ENCODE data around the gene ADAM10. TPM values are rescaled to one million over a fixed set of nuclear protein-coding genes. Genes with fewer than 3 reads are reported as not detected.

Gene ADAM10, protein sequence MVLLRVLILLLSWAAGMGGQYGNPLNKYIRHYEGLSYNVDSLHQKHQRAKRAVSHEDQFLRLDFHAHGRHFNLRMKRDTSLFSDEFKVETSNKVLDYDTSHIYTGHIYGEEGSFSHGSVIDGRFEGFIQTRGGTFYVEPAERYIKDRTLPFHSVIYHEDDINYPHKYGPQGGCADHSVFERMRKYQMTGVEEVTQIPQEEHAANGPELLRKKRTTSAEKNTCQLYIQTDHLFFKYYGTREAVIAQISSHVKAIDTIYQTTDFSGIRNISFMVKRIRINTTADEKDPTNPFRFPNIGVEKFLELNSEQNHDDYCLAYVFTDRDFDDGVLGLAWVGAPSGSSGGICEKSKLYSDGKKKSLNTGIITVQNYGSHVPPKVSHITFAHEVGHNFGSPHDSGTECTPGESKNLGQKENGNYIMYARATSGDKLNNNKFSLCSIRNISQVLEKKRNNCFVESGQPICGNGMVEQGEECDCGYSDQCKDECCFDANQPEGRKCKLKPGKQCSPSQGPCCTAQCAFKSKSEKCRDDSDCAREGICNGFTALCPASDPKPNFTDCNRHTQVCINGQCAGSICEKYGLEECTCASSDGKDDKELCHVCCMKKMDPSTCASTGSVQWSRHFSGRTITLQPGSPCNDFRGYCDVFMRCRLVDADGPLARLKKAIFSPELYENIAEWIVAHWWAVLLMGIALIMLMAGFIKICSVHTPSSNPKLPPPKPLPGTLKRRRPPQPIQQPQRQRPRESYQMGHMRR
- total RNA-seq (2022) (407 and 474 TPM in 2 replicates), Bru-seq, nascent RNA (percentile 97 among the genes with signal in this experiment), BruChase-seq, experiment 1, labeled RNA remaining after a 6-hour chase (percentile 95 among the genes with signal in this experiment), BruChase-seq, experiment 2, labeled RNA remaining after a 2-hour chase (percentile 91 among the genes with signal in this experiment)
- long read RNA-seq, full-length matches to known transcripts: 185 of 264 reads
- long read RNA-seq, partial matches to known transcripts: 27 of 264 reads
- long read RNA-seq, other reads (novel, unspliced or antisense): 52 of 264 reads

DNA sequence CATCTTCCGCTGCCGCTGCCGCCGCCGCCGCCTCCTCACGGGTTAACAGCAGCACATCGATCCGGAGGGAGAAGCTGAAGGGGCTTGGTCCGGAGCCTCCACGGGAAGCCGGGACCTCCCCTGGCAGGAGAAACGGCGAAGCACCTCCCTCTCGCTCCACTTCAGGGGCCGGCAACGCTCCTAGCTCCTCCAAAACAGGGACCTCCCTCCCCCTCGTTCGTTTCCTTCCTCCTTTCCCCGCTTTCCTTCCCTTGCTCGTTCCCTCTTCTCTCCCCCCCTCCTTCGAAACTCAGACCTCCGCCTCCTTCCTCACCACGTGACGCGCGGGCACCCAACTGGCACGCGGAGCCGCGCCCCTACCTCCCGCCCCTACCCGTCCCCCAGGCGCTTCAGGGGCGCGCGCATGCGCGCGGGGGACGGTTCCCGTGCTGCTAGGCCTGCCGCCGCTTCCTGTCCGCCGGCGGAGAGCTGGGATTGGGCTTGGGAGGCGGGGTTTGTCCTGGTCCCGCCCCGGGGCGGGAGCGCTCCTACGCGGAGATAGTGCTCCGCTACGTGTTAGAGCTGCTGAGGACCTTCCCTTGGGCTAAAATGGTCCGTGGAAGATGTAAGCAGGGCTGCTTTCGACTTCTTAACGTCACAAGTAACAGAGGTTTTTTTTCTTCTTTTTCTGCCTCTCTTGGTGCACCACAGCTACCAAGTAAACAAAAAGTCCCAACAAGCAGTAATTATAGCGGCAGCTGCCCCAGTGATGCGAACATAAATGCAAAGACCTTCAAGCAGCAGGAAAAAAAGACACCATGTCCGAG is at the start of gene ADAM10:
Gene ADAM10 (minus strand): TSS at position 176 of the 806 bp plus-strand sequence. CDS start 173 bp downstream, at position 3.
- intact Hi-C loops (cut with micrococcal nuclease; ENCODE audit: unreplicated experiment): loop anchor here (5.0 to 10.0 kb wide), 2 partner anchors 285 to 477 kb away; no protein-coding TSS in a partner anchor
- H3K27me3 Mint-ChIP-seq (ENCODE audit: unreplicated experiment): no peaks in the 10 kb centered on the region
- peaks cover 26% of the 10 kb centered on the region for H3K36me3 Mint-ChIP-seq (ENCODE audit: insufficient read depth, unreplicated experiment)
- CTCF ChIA-PET: interaction anchor here (0.6 to 1.5 kb wide), 16 partner anchors 9 to 1376 kb away, joined by 3 to 17 read pairs (median 3); partner anchors contain the start of genes GCNT3 and MINDY2
- peak; percentile 99 for DNase-seq
- no TSS peak for BruUV-seq (replicated peaks)
- TF ChIP-seq, protein P1, sequence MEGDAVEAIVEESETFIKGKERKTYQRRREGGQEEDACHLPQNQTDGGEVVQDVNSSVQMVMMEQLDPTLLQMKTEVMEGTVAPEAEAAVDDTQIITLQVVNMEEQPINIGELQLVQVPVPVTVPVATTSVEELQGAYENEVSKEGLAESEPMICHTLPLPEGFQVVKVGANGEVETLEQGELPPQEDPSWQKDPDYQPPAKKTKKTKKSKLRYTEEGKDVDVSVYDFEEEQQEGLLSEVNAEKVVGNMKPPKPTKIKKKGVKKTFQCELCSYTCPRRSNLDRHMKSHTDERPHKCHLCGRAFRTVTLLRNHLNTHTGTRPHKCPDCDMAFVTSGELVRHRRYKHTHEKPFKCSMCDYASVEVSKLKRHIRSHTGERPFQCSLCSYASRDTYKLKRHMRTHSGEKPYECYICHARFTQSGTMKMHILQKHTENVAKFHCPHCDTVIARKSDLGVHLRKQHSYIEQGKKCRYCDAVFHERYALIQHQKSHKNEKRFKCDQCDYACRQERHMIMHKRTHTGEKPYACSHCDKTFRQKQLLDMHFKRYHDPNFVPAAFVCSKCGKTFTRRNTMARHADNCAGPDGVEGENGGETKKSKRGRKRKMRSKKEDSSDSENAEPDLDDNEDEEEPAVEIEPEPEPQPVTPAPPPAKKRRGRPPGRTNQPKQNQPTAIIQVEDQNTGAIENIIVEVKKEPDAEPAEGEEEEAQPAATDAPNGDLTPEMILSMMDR (IDR thresholded peaks at IDR 0.05; ENCODE audit: unreplicated experiment): no peak
- no peaks in the 10 kb centered on the region for H3K9me3 Mint-ChIP-seq (ENCODE audit: low read depth, unreplicated experiment)
- peak within 1 kb of the TSS; percentile 88 for H3K4me3 Mint-ChIP-seq (ENCODE audit: low read depth, unreplicated experiment)
- peak within 1 kb of the TSS; percentile 87 for H3K27ac Mint-ChIP-seq (ENCODE audit: unreplicated experiment)
- peaks cover 5% of the 10 kb centered on the region for H3K4me1 Mint-ChIP-seq (ENCODE audit: low read depth, unreplicated experiment)

DNA sequence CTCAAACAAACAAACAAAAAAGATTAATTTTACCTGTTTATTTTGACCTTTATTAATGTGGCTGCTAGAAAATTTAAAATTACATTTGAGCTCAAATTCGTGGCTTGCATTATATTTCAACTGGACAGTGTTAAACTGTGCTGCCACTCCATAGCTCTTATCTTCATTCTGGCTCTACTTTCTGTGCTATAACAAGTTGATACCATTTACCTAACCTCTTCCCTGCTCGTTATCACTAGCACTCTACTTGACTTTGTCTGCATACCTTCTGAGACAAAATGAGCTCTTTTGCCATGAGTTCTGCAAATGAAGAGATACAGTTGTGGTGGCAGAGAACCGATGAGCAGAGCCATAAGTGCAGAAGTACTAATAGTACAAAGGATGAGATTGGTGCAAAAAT is 48.0 kb upstream of the ADAM10 start:
- no peaks in the 10 kb centered on the region for H3K9me3 Mint-ChIP-seq (ENCODE audit: low read depth, unreplicated experiment)
- peaks cover 57% of the 10 kb centered on the region for H3K36me3 Mint-ChIP-seq (ENCODE audit: insufficient read depth, unreplicated experiment)
- no peak for DNase-seq
- H3K4me3 Mint-ChIP-seq (ENCODE audit: low read depth, unreplicated experiment): no peak overlapping the region
- intact Hi-C loops (cut with micrococcal nuclease; ENCODE audit: unreplicated experiment): no loop called here
- no peaks in the 10 kb centered on the region for H3K27me3 Mint-ChIP-seq (ENCODE audit: unreplicated experiment)
- no peak overlapping the region for H3K27ac Mint-ChIP-seq (ENCODE audit: unreplicated experiment)
- H3K4me1 Mint-ChIP-seq (ENCODE audit: low read depth, unreplicated experiment): peaks cover 47% of the 10 kb centered on the region
- CTCF ChIA-PET: no interaction called here
- TF ChIP-seq, protein P1 (IDR thresholded peaks at IDR 0.05; ENCODE audit: unreplicated experiment): no peak
- no TSS peak for BruUV-seq (replicated peaks)

DNA sequence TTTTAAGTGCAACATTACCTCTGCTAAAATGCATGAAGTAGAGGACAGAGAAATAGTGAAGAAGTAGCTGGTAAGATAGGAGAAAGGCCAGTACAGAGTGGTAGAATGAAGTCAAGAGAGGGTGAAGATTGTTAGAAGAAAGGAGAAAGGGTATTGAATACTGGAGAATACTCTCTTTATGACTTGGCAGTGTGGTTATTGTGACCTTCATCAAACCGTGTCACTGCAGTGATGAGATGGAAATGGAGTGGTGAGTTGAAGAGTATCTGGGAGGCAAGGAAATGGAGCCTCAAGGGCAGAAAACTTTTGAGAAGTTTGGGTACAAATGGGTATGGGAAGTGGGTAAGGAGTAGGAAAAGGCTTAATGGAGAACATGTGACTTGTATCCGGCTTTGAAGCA is 46.3 kb upstream of the ADAM10 start:
- Mint-ChIP-seq H3K9me3 (ENCODE audit: low read depth, unreplicated experiment) (no peaks in the 10 kb centered on the region), H3K27ac (ENCODE audit: unreplicated experiment) (peak overlapping the region; percentile 73), H3K36me3 (ENCODE audit: insufficient read depth, unreplicated experiment) (peaks cover 60% of the 10 kb centered on the region), H3K27me3 (ENCODE audit: unreplicated experiment) (no peaks in the 10 kb centered on the region), H3K4me1 (ENCODE audit: low read depth, unreplicated experiment) (peaks cover 59% of the 10 kb centered on the region), H3K4me3 (ENCODE audit: low read depth, unreplicated experiment) (peak overlapping the region; percentile 1)
- intact Hi-C loops (cut with micrococcal nuclease; ENCODE audit: unreplicated experiment): no loop called here
- no peak for DNase-seq
- CTCF ChIA-PET: interaction anchor here (0.5 to 0.6 kb wide), 2 partner anchors 8 to 64 kb away, joined by 3 to 4 read pairs; no protein-coding TSS in a partner anchor
- TF ChIP-seq, protein P1 (IDR thresholded peaks at IDR 0.05; ENCODE audit: unreplicated experiment): no peak
- no TSS peak for BruUV-seq (replicated peaks)
